C4-2B (cell line): Measurements from ENCODE around the gene PPP1R14C.

Source experiments
- ZFX ChIP-seq: fragments of 450-650 bp; IDR thresholded peaks from 2 replicates; pipeline ENCODE4 v1.6.1; 2017
- TF ChIP-seq, protein P1 (sequence below): fragments of 450-650 bp; conservative IDR thresholded peaks from 2 replicates; pipeline ENCODE4 v1.5.1; 2017; ENCODE audit warnings: mild to moderate bottlenecking

DNA sequence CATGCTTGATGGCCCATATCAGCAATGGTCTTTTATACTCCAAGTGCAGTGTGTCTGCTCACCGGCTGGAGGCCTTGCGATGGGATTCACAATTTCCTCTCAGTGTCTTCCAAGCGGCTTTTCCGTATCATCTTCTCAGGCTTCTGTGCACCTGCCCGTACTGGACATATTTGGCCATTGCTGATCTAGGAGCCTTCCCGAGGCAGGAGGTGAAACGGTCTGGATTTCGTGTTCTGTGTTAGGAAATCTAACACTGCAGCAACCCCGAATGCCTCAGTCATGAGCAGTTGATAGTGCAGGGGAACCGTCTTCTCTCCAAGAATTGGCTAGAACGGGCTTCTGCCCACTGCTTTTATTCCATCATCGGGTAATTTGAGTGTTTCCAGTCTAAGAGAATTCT, 60.5 kb downstream of the PPP1R14C start:
- TF ChIP-seq, protein P1, sequence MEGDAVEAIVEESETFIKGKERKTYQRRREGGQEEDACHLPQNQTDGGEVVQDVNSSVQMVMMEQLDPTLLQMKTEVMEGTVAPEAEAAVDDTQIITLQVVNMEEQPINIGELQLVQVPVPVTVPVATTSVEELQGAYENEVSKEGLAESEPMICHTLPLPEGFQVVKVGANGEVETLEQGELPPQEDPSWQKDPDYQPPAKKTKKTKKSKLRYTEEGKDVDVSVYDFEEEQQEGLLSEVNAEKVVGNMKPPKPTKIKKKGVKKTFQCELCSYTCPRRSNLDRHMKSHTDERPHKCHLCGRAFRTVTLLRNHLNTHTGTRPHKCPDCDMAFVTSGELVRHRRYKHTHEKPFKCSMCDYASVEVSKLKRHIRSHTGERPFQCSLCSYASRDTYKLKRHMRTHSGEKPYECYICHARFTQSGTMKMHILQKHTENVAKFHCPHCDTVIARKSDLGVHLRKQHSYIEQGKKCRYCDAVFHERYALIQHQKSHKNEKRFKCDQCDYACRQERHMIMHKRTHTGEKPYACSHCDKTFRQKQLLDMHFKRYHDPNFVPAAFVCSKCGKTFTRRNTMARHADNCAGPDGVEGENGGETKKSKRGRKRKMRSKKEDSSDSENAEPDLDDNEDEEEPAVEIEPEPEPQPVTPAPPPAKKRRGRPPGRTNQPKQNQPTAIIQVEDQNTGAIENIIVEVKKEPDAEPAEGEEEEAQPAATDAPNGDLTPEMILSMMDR, result no peak
- TF ChIP-seq ZFX, result no peak
